Inferior parietal cortex (tissue), 1 donor: ENCODE results near the gene MKRN2.

Experiments
- DNase-seq: peaks from one replicate; pipeline ENCODE4 v3.0.0-alpha.2; 2016; ENCODE audit errors: extremely low spot score

MKRN2 gene

GRCh38 chr3:12553921-12554391 is 2.9 kb upstream of the MKRN2 start:
- no peak for DNase-seq

DNA sequence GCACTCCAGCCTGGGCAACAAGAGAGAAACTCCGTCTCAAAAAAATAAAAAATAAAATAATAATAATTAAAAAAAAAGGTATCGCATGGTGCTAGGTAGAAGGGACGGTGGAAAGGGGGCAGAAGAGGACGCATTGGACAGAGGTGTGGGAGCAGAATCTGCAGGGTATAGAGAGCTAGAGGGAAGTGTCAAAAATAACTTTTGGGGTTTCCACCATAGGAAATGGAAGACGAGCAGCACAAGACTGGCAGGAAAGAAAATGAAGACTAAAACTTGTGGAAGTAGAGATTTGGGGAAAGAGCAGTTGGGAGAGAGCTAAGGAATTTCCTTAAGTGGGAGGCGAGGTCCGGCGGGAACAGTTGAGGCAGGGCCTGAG is 585 bp upstream of the MKRN2 start:
- no peak for DNase-seq

DNA sequence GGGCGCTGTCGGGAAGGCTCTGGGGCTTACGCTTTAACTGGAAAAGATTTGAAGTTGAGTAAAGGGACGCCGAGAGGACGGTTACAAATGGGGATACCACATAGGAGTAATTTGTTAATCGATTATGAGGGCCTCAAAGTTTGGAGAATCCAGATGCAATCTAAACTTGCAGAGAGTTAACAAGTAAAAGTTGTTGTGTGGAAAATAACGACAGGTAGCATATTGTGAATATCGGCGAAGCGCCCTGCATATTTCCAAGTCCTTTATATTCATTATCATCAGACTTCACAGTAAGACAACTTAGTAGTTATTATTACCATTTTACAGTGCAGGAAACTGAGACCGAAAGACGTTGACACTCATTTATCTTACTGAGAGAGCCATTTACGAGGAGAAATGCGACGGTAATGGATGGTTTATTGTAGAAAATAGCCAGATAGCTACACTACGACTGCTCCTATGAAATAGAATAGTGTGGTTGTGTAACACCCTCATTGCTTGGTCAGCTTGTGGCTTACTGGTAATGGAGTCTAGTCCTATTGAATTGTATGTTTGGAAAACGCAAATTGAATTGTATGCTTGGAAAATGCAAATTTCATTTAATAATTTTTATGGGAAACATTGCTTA is 700 bp downstream of the MKRN2 start:
- peak; percentile 39 for DNase-seq

- DNase-seq = no peak
These were observed 1.8 kb downstream of the MKRN2 start for GRCh38 chr3:12558706-12559105.

GRCh38 chr3:12559520-12559919 is 2.6 kb downstream of the MKRN2 start:
- no peak for DNase-seq

GRCh38 chr3:12560505-12561190 is 3.8 kb downstream of the MKRN2 start:
- DNase-seq = no peak

GRCh38 chr3:12561397-12561796 is 4.5 kb downstream of the MKRN2 start:
- no peak for DNase-seq

DNA sequence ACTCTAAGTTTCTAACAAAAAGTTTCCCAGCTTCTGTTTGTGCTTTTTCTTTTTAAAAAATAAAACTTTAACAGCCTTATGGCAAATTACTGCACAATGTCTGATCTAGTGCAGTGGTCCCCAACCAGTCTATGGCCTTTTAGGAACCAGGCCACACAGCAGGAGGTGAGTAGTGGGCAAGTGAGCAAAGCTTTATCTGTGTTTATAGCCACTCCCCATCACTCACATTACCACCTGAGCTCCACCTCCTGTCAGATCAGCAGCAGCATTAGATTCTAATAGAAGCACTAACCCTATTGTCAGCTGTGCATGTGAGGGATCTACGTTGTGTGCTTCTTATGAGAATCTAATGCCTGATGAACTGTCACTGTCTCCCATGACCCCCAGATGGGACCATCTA is 5.6 kb downstream of the MKRN2 start:
- DNase-seq = no peak

GRCh38 chr3:12566976-12567375 is 10.1 kb downstream of the MKRN2 start:
- DNase-seq = no peak

DNA sequence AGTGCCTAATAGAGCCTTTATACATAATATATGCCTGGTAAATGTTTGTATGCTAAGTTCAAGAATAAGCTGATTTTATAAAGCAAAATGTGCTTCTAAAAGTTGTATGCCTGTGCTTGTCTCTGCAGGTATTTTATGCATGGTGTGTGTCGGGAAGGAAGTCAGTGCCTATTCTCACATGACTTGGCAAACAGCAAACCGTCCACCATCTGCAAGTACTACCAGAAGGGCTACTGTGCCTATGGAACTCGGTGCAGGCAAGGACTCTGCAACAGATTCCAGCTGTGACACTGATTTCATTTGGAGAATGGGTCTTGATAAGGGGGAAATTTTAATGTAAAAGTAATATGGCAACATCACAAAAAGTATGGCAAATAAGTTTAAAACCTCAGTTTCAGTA is 11.9 kb downstream of the MKRN2 start:
- no peak for DNase-seq

GRCh38 chr3:12569836-12570235 is 12.9 kb downstream of the MKRN2 start:
- DNase-seq = no peak

GRCh38 chr3:12571986-12572385 is 15.1 kb downstream of the MKRN2 start:
- no peak for DNase-seq

DNA sequence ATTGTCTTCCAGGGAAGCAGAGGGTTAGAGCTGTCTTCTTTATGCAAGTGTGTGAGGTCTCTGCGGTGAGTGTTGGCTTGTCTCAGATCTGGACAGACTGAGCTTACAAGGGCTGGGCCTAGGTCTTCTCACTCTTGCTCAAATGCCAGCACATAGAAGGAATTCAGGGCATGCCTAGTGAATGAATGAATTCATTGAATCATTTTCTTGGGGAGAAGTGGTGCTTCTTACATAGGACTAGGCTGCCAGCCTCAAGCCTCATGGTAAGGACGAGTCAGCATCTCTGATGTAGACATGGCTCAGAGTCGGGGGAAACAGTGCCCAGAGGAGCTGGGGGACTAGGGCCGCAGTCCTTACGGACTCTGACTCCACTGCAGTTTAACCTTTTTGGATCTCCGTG is 17.2 kb downstream of the MKRN2 start:
- no peak for DNase-seq

DNA sequence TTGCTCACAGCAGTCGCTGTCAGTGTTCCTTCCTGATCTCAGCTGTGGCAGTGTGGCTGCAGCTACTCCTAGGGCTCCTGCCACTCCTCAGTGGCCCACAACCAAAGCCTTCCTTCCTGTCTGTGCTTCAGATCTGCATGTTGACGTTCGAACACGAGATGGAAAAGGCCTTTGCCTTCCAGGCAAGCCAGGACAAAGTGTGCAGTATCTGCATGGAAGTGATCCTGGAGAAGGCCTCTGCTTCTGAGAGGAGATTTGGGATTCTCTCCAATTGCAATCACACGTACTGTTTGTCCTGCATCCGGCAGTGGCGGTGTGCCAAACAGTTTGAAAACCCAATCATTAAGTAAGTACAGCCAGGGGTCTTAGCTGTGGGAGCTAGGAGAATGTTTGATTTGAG is 17.8 kb downstream of the MKRN2 start:
- no peak for DNase-seq

DNA sequence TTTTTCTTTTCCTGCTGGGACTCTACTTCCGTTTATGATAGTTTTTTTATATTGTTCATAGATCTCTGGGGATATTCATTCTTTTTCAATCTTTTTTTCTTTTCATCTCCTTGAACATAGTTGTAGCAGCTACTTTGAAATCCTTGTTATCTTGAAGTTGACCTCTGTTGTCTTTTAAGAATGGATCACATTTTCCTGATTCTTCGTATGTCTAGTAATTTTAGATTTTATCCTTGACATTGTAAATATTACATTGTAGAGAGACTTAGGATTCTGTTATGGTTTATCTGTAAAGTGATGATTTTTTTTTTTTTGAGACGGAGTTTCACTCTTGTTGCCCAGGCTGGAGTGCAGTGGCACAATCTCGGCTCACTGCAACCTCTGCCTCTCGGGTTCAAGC is 20.5 kb downstream of the MKRN2 start:
- DNase-seq = no peak

DNA sequence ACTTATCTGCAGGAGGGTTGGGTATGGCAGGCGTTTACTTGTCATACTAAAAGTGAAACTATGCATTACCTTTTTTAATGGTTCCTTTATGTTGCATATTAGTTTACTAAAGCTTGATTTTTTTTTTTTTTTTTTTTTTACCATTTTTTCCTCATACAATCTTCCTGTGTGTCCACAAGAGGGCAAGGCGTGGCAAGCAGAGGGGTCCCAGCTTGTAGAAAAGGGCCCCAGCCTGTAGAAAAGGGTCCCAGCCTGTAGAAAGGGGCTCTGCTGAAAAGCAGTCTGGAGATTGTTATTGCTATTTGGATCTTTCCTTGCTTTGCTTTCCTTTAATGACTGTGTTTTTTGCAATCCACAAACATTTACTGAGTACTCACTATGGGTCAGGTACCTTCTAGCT is 21.9 kb downstream of the MKRN2 start:
- DNase-seq = no peak

GRCh38 chr3:12579456-12579855 is 22.6 kb downstream of the MKRN2 start:
- no peak for DNase-seq

DNA sequence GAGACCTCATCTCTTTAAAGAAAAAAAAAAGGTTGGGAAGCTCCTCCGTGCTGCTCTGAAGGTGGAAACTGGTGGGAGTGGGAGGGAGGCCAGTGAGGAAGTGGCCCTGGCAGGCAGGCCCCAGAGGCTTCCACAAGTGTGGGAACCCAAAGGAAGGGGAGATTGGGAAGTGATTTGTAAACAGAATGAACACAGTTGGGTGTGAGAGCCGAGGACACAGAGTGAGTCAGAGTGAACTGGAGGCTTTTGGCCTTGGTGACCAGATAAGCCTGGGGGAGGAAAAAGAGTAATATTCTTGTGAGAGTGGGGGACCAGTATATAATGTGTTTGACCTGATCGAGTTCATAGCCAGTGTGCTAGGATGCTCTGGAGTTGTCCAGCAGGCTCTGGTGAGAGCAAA is 23.0 kb downstream of the MKRN2 start:
- DNase-seq = no peak

DNA sequence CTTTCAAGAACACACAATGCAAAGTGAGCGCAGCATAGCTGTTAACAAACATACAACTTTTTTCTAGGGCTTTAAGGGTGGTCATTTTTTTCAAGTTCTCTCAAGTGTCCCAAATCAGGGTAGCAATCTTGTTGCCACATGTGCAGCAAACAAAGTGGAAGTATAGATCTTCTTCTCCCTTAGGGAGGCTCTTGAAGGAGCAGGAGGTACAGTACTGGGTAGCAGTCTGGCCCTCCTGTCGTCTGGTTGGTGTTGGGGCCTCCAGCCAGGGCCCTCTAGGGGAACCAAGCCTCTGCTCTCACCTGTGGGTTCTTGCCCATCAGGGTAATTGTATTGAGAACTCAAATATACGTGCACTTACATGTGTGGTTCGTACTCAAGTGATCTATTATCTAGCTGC is 25.8 kb downstream of the MKRN2 start:
- DNase-seq = no peak

DNA sequence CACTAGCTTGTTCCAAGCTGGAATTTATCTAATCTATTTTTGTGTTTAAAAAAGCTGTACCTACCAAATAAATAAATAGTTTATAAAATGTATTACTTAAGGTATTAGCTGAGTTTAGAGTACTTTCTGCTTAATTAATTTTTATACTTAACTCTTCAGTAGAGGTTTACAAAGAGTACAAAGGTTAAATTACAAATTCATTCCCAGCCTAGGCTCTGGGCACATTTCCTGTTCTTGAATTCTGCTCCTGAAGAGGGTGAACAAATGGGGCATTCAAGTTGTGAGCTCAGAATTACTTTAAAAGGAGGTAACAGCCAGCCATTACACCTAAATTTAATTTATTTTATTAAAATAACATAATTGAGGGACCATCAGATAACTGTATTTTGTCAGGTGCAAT is 26.4 kb downstream of the MKRN2 start:
- DNase-seq = no peak

DNA sequence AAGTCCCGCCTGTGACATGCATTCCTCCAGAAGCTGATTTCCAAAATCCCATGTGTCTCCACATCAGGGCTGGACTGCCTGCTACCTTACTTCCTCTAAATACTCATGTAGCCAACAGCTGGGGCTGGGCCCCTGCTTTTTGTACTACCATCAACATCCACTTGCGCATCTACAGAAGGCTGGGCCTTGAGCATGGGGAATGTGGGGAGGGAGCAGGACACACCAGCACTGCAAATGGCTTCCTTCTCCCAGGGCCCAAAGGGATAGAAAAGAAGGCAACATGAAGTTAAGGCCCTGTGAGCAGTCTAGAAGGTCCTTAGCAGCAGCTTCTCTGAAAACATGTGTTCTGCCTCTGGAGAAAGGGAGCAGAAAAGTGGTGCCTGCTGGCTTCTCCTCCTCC is 27.2 kb downstream of the MKRN2 start:
- no peak for DNase-seq

- no peak for DNase-seq
These were observed 28.3 kb downstream of the MKRN2 start for GRCh38 chr3:12585181-12585580.

GRCh38 chr3:12585970-12586369 is 29.1 kb downstream of the MKRN2 start:
- no peak for DNase-seq

DNA sequence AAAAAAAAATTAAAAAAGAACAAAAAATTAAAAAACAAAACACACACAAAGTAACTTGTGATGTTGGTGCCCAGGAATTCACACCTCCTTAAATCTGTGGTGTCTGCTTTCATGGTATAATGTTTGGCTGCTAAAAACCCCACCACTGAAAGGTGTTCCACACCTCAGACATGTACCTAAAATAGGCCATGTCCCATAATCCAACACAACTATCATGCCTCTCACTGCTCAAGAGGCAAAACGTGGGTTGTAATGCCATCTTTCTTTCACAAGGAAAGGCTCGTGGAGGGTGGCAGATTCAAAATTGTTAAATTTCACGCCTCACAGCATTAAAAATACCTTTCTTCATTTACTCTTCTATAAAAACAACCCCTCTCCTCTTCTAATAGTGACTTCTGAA is 29.5 kb downstream of the MKRN2 start:
- no peak for DNase-seq
